ENCODE measurements around the gene RGS7.

GRCh38 chr1:240866724-240867123 lies 490.3 kb downstream of the RGS7 start:
- no peak for TF ChIP-seq CTCF (optimal IDR thresholded peaks at IDR 0.05 in 1 of 3, IDR thresholded peaks at IDR 0.05 in 1 of 3, conservative IDR thresholded peaks at IDR 0.05 in 1 of 3; ENCODE audit: extremely low read depth in 1 of 3, insufficient read depth in 2 of 3, low read length in 3 of 3)
- TF ChIP-seq EZH2 (IDR thresholded peaks at IDR 0.05; ENCODE audit: low read length): no peak

All from keratinocyte (primary cell).